ENCODE measurements around the gene GNG2. TPM values are rescaled to one million over a fixed set of nuclear protein-coding genes. Genes with fewer than 3 reads are reported as not detected.

Gene GNG2
- total and polyA plus RNA-seq, 2 experiments from 2014 or later, result 9.9 to 14.8 TPM

DNA sequence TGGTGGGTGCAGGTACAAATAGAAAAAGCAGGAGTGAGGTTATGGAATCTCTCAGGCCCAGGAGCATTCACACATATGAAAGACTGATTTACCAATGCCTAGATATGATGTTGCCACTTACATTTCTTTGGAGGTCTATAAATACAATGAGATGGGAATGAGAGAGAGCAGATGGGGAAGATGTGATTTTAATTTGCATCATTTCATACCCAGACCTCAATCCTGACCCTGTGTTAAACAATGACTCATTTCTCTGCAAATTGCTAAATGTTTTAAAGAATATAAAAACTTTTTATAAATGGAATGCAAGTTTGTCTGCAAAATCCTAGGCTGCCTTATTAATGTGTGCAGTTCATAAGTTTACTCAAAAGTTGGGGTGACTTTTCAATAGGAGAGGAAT lies 38.6 kb upstream of the GNG2 start:
- Mint-ChIP-seq H3K9me3 (peaks cover 4% of the 10 kb centered on the region; the same call in 2 of the 3 replicates), H3K36me3 (ENCODE audit: low read depth) (no peaks in the 10 kb centered on the region), H3K4me3 (no peak overlapping the region), H3K27ac (no peak overlapping the region), H3K27me3 (ENCODE audit: insufficient read depth, low read depth, poor library complexity) (no peaks in the 10 kb centered on the region), H3K4me1 (peaks cover 15% of the 10 kb centered on the region)
- DNase-seq (ENCODE audit: low spot score) (no peak), ATAC-seq (no peak)
- Histone ChIP-seq H3K4me2 (no peak overlapping the region), H3K27ac (ENCODE audit: low read depth) (no peak overlapping the region), H3F3A (replicated peaks; ENCODE audit: low read depth) (no peaks in the 10 kb centered on the region), H3K9me2 (ENCODE audit: insufficient read depth) (0 out of 2 replicates have a peak, but pooled peaks cover 6% of the 10 kb centered on the region), H3K4me1 (ENCODE audit: insufficient read depth) (peaks cover 9% of the 10 kb centered on the region), H3K4me3 (no peak overlapping the region), H2AFZ (no peak overlapping the region), H3K27me3 (ENCODE audit: insufficient read depth) (no peaks in the 10 kb centered on the region), H4K20me1 (replicated peaks; ENCODE audit: insufficient read depth) (no peaks in the 10 kb centered on the region), H3K79me2 (replicated peaks; ENCODE audit: insufficient read depth) (no peaks in the 10 kb centered on the region), H3K36me3 (ENCODE audit: insufficient read depth) (no peaks in the 10 kb centered on the region)
- TF ChIP-seq ZNF331 (CRISPR knock-in tag; IDR thresholded peaks at IDR 0.05; ENCODE audit: low read depth), result no peak
- no peak for TF ChIP-seq EZH2phosphoT487 (IDR thresholded peaks at IDR 0.05; ENCODE audit: unreplicated experiment)
- no peak for TF ChIP-seq JUNB (IDR thresholded peaks at IDR 0.05; ENCODE audit: unreplicated experiment)
- no peak for TF ChIP-seq STAT1 (IDR thresholded peaks at IDR 0.05; ENCODE audit: unreplicated experiment)
- TF ChIP-seq, protein P1, sequence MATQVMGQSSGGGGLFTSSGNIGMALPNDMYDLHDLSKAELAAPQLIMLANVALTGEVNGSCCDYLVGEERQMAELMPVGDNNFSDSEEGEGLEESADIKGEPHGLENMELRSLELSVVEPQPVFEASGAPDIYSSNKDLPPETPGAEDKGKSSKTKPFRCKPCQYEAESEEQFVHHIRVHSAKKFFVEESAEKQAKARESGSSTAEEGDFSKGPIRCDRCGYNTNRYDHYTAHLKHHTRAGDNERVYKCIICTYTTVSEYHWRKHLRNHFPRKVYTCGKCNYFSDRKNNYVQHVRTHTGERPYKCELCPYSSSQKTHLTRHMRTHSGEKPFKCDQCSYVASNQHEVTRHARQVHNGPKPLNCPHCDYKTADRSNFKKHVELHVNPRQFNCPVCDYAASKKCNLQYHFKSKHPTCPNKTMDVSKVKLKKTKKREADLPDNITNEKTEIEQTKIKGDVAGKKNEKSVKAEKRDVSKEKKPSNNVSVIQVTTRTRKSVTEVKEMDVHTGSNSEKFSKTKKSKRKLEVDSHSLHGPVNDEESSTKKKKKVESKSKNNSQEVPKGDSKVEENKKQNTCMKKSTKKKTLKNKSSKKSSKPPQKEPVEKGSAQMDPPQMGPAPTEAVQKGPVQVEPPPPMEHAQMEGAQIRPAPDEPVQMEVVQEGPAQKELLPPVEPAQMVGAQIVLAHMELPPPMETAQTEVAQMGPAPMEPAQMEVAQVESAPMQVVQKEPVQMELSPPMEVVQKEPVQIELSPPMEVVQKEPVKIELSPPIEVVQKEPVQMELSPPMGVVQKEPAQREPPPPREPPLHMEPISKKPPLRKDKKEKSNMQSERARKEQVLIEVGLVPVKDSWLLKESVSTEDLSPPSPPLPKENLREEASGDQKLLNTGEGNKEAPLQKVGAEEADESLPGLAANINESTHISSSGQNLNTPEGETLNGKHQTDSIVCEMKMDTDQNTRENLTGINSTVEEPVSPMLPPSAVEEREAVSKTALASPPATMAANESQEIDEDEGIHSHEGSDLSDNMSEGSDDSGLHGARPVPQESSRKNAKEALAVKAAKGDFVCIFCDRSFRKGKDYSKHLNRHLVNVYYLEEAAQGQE (IDR thresholded peaks at IDR 0.05; ENCODE audit: unreplicated experiment), result no peak
- no peak for TF ChIP-seq POLR2AphosphoS5 (IDR thresholded peaks at IDR 0.05; ENCODE audit: low read depth)
- TF ChIP-seq EZH2 (IDR thresholded peaks at IDR 0.05; ENCODE audit: low read depth, unreplicated experiment), result no peak
- TF ChIP-seq, protein P2, sequence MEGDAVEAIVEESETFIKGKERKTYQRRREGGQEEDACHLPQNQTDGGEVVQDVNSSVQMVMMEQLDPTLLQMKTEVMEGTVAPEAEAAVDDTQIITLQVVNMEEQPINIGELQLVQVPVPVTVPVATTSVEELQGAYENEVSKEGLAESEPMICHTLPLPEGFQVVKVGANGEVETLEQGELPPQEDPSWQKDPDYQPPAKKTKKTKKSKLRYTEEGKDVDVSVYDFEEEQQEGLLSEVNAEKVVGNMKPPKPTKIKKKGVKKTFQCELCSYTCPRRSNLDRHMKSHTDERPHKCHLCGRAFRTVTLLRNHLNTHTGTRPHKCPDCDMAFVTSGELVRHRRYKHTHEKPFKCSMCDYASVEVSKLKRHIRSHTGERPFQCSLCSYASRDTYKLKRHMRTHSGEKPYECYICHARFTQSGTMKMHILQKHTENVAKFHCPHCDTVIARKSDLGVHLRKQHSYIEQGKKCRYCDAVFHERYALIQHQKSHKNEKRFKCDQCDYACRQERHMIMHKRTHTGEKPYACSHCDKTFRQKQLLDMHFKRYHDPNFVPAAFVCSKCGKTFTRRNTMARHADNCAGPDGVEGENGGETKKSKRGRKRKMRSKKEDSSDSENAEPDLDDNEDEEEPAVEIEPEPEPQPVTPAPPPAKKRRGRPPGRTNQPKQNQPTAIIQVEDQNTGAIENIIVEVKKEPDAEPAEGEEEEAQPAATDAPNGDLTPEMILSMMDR (conservative IDR thresholded peaks at IDR 0.05; ENCODE audit: low read depth in 2 of 2), result no peak
- no peak for TF ChIP-seq CREB1 (CRISPR knock-in tag; IDR thresholded peaks at IDR 0.05; ENCODE audit: low read depth)
- no peak for TF ChIP-seq ZNF114 (CRISPR knock-in tag; IDR thresholded peaks at IDR 0.05)
- no peak for TF ChIP-seq NANOG (IDR thresholded peaks at IDR 0.05; ENCODE audit: borderline replicate concordance)
- TF ChIP-seq, protein P3, sequence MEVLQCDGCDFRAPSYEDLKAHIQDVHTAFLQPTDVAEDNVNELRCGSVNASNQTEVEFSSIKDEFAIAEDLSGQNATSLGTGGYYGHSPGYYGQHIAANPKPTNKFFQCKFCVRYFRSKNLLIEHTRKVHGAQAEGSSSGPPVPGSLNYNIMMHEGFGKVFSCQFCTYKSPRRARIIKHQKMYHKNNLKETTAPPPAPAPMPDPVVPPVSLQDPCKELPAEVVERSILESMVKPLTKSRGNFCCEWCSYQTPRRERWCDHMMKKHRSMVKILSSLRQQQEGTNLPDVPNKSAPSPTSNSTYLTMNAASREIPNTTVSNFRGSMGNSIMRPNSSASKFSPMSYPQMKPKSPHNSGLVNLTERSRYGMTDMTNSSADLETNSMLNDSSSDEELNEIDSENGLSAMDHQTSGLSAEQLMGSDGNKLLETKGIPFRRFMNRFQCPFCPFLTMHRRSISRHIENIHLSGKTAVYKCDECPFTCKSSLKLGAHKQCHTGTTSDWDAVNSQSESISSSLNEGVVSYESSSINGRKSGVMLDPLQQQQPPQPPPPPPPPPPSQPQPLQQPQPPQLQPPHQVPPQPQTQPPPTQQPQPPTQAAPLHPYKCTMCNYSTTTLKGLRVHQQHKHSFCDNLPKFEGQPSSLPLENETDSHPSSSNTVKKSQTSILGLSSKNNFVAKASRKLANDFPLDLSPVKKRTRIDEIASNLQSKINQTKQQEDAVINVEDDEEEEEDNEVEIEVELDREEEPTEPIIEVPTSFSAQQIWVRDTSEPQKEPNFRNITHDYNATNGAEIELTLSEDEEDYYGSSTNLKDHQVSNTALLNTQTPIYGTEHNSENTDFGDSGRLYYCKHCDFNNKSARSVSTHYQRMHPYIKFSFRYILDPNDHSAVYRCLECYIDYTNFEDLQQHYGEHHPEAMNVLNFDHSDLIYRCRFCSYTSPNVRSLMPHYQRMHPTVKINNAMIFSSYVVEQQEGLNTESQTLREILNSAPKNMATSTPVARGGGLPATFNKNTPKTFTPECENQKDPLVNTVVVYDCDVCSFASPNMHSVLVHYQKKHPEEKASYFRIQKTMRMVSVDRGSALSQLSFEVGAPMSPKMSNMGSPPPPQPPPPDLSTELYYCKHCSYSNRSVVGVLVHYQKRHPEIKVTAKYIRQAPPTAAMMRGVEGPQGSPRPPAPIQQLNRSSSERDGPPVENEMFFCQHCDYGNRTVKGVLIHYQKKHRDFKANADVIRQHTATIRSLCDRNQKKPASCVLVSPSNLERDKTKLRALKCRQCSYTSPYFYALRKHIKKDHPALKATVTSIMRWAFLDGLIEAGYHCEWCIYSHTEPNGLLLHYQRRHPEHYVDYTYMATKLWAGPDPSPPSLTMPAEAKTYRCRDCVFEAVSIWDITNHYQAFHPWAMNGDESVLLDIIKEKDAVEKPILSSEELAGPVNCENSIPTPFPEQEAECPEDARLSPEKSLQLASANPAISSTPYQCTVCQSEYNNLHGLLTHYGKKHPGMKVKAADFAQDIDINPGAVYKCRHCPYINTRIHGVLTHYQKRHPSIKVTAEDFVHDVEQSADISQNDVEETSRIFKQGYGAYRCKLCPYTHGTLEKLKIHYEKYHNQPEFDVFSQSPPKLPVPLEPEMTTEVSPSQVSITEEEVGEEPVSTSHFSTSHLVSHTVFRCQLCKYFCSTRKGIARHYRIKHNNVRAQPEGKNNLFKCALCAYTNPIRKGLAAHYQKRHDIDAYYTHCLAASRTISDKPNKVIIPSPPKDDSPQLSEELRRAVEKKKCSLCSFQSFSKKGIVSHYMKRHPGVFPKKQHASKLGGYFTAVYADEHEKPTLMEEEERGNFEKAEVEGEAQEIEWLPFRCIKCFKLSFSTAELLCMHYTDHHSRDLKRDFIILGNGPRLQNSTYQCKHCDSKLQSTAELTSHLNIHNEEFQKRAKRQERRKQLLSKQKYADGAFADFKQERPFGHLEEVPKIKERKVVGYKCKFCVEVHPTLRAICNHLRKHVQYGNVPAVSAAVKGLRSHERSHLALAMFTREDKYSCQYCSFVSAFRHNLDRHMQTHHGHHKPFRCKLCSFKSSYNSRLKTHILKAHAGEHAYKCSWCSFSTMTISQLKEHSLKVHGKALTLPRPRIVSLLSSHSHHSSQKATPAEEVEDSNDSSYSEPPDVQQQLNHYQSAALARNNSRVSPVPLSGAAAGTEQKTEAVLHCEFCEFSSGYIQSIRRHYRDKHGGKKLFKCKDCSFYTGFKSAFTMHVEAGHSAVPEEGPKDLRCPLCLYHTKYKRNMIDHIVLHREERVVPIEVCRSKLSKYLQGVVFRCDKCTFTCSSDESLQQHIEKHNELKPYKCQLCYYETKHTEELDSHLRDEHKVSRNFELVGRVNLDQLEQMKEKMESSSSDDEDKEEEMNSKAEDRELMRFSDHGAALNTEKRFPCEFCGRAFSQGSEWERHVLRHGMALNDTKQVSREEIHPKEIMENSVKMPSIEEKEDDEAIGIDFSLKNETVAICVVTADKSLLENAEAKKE (CRISPR knock-in tag; IDR thresholded peaks at IDR 0.05), result no peak
- TF ChIP-seq, protein P4, sequence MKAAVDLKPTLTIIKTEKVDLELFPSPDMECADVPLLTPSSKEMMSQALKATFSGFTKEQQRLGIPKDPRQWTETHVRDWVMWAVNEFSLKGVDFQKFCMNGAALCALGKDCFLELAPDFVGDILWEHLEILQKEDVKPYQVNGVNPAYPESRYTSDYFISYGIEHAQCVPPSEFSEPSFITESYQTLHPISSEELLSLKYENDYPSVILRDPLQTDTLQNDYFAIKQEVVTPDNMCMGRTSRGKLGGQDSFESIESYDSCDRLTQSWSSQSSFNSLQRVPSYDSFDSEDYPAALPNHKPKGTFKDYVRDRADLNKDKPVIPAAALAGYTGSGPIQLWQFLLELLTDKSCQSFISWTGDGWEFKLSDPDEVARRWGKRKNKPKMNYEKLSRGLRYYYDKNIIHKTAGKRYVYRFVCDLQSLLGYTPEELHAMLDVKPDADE (IDR thresholded peaks at IDR 0.05), result no peak
